Calu3 (cell line): Measurements from ENCODE around the gene MACROD2. TPM values are rescaled to one million over a fixed set of nuclear protein-coding genes. Genes with fewer than 3 reads are reported as not detected.

Source experiments
- BruUV-seq: library from RNA; stranded (reverse); fragments of 400-500 nt; replicated peaks from 2 replicates; lab custom pipeline; 2021; lab: Mats Ljungman, UMichigan
- CTCF ChIA-PET: fragments of 300-600 bp; sonication (Branson Sonifier 250); formaldehyde crosslinking; loops from one replicate; lab custom pipeline; 2022; ENCODE audit warnings: antibody characterized with exemption; lab: Charles Lee
- DNase-seq: peaks from one replicate; pipeline ENCODE4 v3.0.0; 2022
- H3K27ac Mint-ChIP-seq: one replicate; pipeline ENCODE4 v1.8.0; 2022; ENCODE audit warnings: mixed read lengths; ENCODE audit not compliant: unreplicated experiment
- H3K27me3 Mint-ChIP-seq: one replicate; pipeline ENCODE4 v1.8.0; 2022; ENCODE audit warnings: mixed read lengths; ENCODE audit not compliant: unreplicated experiment
- H3K36me3 Mint-ChIP-seq: one replicate; pipeline ENCODE4 v1.8.0; 2022; ENCODE audit warnings: mild to moderate bottlenecking, moderate library complexity, mixed read lengths; ENCODE audit not compliant: insufficient read depth, unreplicated experiment
- H3K4me1 Mint-ChIP-seq: one replicate; pipeline ENCODE4 v1.8.0; 2022; ENCODE audit warnings: mild to moderate bottlenecking, low read depth, mixed read lengths; ENCODE audit not compliant: unreplicated experiment
- H3K4me3 Mint-ChIP-seq: one replicate; pipeline ENCODE4 v1.8.0; 2022; ENCODE audit warnings: mild to moderate bottlenecking, low read depth, moderate library complexity, mixed read lengths; ENCODE audit not compliant: unreplicated experiment
- H3K9me3 Mint-ChIP-seq: one replicate; pipeline ENCODE4 v1.8.0; 2022; ENCODE audit warnings: low read depth, mixed read lengths; ENCODE audit not compliant: unreplicated experiment
- CTCF ChIP-seq: fragments of 200-600 bp; IDR thresholded peaks from one replicate; pipeline ENCODE4 v1.8.0; 2022; ENCODE audit warnings: antibody characterized with exemption; ENCODE audit not compliant: unreplicated experiment
- intact Hi-C: fragments of 100-400 bp; cut with micrococcal nuclease; formaldehyde crosslinking; loops from one replicate; pipeline ENCODE4 v1.10.0; 2022; ENCODE audit not compliant: unreplicated experiment
- total RNA-seq: library from RNA; stranded (reverse); gene quantifications from 2 replicates; pipeline ENCODE4 v1.2.3, GENCODE V29; 2022

Gene MACROD2
- total RNA-seq, 1 experiment from 2014 or later = 29.4 TPM

GRCh38 chr20:15940127-15940526, 1944.8 kb downstream of the MACROD2 start:
- intact Hi-C loops = no loop called here

GRCh38 chr20:15942130-15942529, 1946.8 kb downstream of the MACROD2 start:
- BruUV-seq = no TSS peak
- Mint-ChIP-seq H3K4me1 (no peaks in the 10 kb centered on the region), H3K27me3 (no peaks in the 10 kb centered on the region), H3K36me3 (no peaks in the 10 kb centered on the region), H3K9me3 (no peaks in the 10 kb centered on the region), H3K27ac (no peak overlapping the region), H3K4me3 (no peak overlapping the region)
- no peak for DNase-seq
- intact Hi-C loops = no loop called here
- no peak for TF ChIP-seq CTCF
- CTCF ChIA-PET = no interaction called here

More at GRCh38 chr20:15940127-15940526, 1944.8 kb downstream of the MACROD2 start:
- Mint-ChIP-seq H3K27ac (no peak overlapping the region), H3K36me3 (no peaks in the 10 kb centered on the region), H3K4me3 (no peak overlapping the region), H3K9me3 (no peaks in the 10 kb centered on the region), H3K27me3 (no peaks in the 10 kb centered on the region), H3K4me1 (no peaks in the 10 kb centered on the region)
- DNase-seq = no peak
- BruUV-seq = no TSS peak
- TF ChIP-seq CTCF = no peak
- CTCF ChIA-PET = no interaction called here

- no peaks in the 10 kb centered on the region for H3K9me3 Mint-ChIP-seq
- no TSS peak for BruUV-seq
- no peak overlapping the region for H3K4me3 Mint-ChIP-seq
- CTCF ChIA-PET = no interaction called here
- no peaks in the 10 kb centered on the region for H3K36me3 Mint-ChIP-seq
- H3K27me3 Mint-ChIP-seq = no peaks in the 10 kb centered on the region
- intact Hi-C loops = no loop called here
- H3K4me1 Mint-ChIP-seq = no peaks in the 10 kb centered on the region
- no peak for DNase-seq
- no peak for TF ChIP-seq CTCF
- H3K27ac Mint-ChIP-seq = no peak overlapping the region
Measured at GRCh38 chr20:15945289-15945688, 1950.0 kb downstream of the MACROD2 start.

- H3K9me3 Mint-ChIP-seq = no peaks in the 10 kb centered on the region
- no peak overlapping the region for H3K4me3 Mint-ChIP-seq
- H3K27ac Mint-ChIP-seq = no peak overlapping the region
- CTCF ChIA-PET = no interaction called here
- DNase-seq = no peak
- intact Hi-C loops = no loop called here
- peaks cover 8% of the 10 kb centered on the region for H3K4me1 Mint-ChIP-seq
- no peaks in the 10 kb centered on the region for H3K27me3 Mint-ChIP-seq
- TF ChIP-seq CTCF = no peak
- BruUV-seq = no TSS peak
- no peaks in the 10 kb centered on the region for H3K36me3 Mint-ChIP-seq
Measured at GRCh38 chr20:15949391-15949790, 1954.1 kb downstream of the MACROD2 start.
